ENCODE measurements around the gene PRKCB. TPM values are rescaled to one million over a fixed set of nuclear protein-coding genes. Genes with fewer than 3 reads are reported as not detected.

The PRKCB gene
- polyA plus RNA-seq, 3 donors: 57.4 to 87.4 (median 75.5) TPM

- Histone ChIP-seq H3K4me3 (replicated peaks in 1 of 3; ENCODE audit: low read depth in 2 of 3, low read length in 3 of 3) (no peak overlapping the region), H4K20me1 (ENCODE audit: insufficient read depth, low read length) (no peaks in the 10 kb centered on the region), H3K4me2 (replicated peaks; ENCODE audit: extremely low read depth, low read length, poor library complexity, severe bottlenecking) (no peak overlapping the region), H3K9ac (ENCODE audit: insufficient read depth, low read length, poor library complexity, severe bottlenecking) (no peak overlapping the region), H3K9me3 (replicated peaks in 1 of 2; ENCODE audit: control insufficient read depth in 1 of 2, insufficient read depth in 1 of 2, low read length in 2 of 2) (no peaks in the 10 kb centered on the region), H3K36me3 (replicated peaks in 1 of 2; ENCODE audit: control insufficient read depth in 1 of 2, insufficient read depth in 2 of 2, low read length in 2 of 2) (no peaks in the 10 kb centered on the region), H3K79me2 (ENCODE audit: insufficient read depth, low read length) (no peaks in the 10 kb centered on the region), H3K27me3 (ENCODE audit: control insufficient read depth in 2 of 2, insufficient read depth in 2 of 2, low read length in 2 of 2) (peaks cover 0 to 4% of the 10 kb centered on the region in 2 donors), H3K4me1 (ENCODE audit: control insufficient read depth in 1 of 2, insufficient read depth in 2 of 2, low read length in 2 of 2) (no peaks in the 10 kb centered on the region), H3K27ac (ENCODE audit: low read depth in 1 of 2, low read length in 2 of 2) (no peak overlapping the region), H2AFZ (ENCODE audit: insufficient read depth, low read depth, low read length, poor library complexity, severe bottlenecking) (no peak overlapping the region)
- intact Hi-C loops (cut with micrococcal nuclease): no loop called here
- Mint-ChIP-seq H3K36me3 (no peaks in the 10 kb centered on the region), H3K27me3 (ENCODE audit: low read depth in 3 of 3) (peaks cover 4 to 15% (median 9%) of the 10 kb centered on the region in 3 donors), H3K4me3 (no peak overlapping the region), H3K9me3 (peaks cover 0 to 2% (median 0%) of the 10 kb centered on the region in 7 donors), H3K27ac (no peak overlapping the region), H3K4me1 (no peaks in the 10 kb centered on the region)
- TF ChIP-seq CTCF (IDR thresholded peaks at IDR 0.05): no peak
- DNase-seq: no peak
- WGBS (ENCODE audit: insufficient coverage): 100% methylated on average over 1 of the region's 4 CpGs
Measured at GRCh38 chr16:24246911-24247607, 411.3 kb downstream of the PRKCB start.

GRCh38 chr16:24253192-24253591 is 417.4 kb downstream of the PRKCB start:
- no peaks in the 10 kb centered on the region for H3K9me3 ChIP-seq (replicated peaks in 1 of 2; ENCODE audit: control insufficient read depth in 1 of 2, insufficient read depth in 1 of 2, low read length in 2 of 2)
- Mint-ChIP-seq H3K27ac (no peak overlapping the region), H3K4me1 (peaks cover 3% of the 10 kb centered on the region), H3K4me3 (peak overlapping the region in 1 of 2 donors; percentile 68), H3K36me3 (no peaks in the 10 kb centered on the region), H3K27me3 (ENCODE audit: low read depth in 3 of 3) (peaks cover 39 to 44% (median 44%) of the 10 kb centered on the region in 3 donors), H3K9me3 (peaks cover 0 to 10% (median 5%) of the 10 kb centered on the region in 7 donors)
- no peak overlapping the region for H3K27ac ChIP-seq (ENCODE audit: low read depth in 1 of 2, low read length in 2 of 2)
- H3K4me2 ChIP-seq (replicated peaks; ENCODE audit: extremely low read depth, low read length, poor library complexity, severe bottlenecking): no peak overlapping the region
- peaks cover 20 to 41% of the 10 kb centered on the region in 2 donors for H3K27me3 ChIP-seq (ENCODE audit: control insufficient read depth in 2 of 2, insufficient read depth in 2 of 2, low read length in 2 of 2)
- DNase-seq: peak; percentile 12 to 44 (median 40)
- no peaks in the 10 kb centered on the region for H4K20me1 ChIP-seq (ENCODE audit: insufficient read depth, low read length)
- intact Hi-C loops (cut with micrococcal nuclease): loop anchor here in 1 of 2 donors (10.0 kb wide), 1 partner anchor 518 kb away; no protein-coding TSS in a partner anchor
- H2AFZ ChIP-seq (ENCODE audit: insufficient read depth, low read depth, low read length, poor library complexity, severe bottlenecking): no peak overlapping the region
- peak; percentile 92 for TF ChIP-seq CTCF (IDR thresholded peaks at IDR 0.05)
- no peaks in the 10 kb centered on the region for H3K36me3 ChIP-seq (replicated peaks in 1 of 2; ENCODE audit: control insufficient read depth in 1 of 2, insufficient read depth in 2 of 2, low read length in 2 of 2)
- H3K4me1 ChIP-seq (ENCODE audit: control insufficient read depth in 1 of 2, insufficient read depth in 2 of 2, low read length in 2 of 2): no peaks in the 10 kb centered on the region
- H3K4me3 ChIP-seq (replicated peaks in 1 of 3; ENCODE audit: low read depth in 2 of 3, low read length in 3 of 3): no peak overlapping the region
- H3K79me2 ChIP-seq (ENCODE audit: insufficient read depth, low read length): no peaks in the 10 kb centered on the region
- WGBS (ENCODE audit: insufficient coverage): 20% methylated on average over 3 of the region's 7 CpGs
- no peak overlapping the region for H3K9ac ChIP-seq (ENCODE audit: insufficient read depth, low read length, poor library complexity, severe bottlenecking)

Data from CD14-positive monocyte (primary cell).